Stimulated activated CD4-positive, alpha-beta T cell treated with anti-CD3 and anti-CD28 coated beads, Interleukin-1b, Interleukin-23, amount 100 ng/mL, for 4 hours (primary cell): ENCODE measurements around the gene TEKT5.
"Not testable (repeated sequence)": the region's sequence is repeated elsewhere in the genome, so short reads cannot be mapped to it uniquely, and the experiment has no call there.

Experiments used
- DNase-seq, 2 donors: peaks; one replicate each; pipeline ENCODE4 v3.0.0-alpha.2; 2020; ENCODE audit warnings: low read depth in 2 of 2

Gene TEKT5

DNA sequence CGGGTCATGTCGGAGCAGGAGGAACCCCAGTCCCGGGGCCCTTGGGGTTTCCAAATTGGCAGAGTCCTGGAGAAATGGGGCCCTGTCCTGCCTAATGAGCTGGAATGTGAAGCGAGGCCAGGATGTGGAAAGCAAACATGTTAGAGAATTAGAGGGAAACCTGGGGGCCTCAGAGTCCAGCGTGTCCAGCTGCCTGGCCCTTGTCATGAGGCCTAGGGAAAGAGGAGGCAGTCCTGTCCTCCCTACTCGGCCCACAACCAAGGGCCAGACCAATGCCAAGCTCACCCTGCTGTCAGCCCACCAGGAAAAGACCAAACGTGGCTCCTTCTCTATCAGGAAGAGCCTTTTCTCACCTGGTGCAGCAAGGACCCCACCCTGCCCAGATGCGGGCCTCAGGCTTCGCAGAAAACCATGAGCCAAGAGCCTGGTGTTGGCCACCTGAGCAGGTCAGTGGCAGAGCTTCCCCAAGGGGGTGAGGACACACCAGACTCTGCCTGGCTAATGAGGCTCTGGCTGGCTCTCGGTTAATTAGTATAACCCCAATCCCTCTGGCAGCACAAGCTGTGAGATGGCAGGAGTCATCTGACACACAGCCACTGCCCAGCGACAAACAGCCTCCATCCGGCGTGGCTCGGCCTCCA lies 10.1 kb downstream of the TEKT5 start:
- no peak for DNase-seq

DNA sequence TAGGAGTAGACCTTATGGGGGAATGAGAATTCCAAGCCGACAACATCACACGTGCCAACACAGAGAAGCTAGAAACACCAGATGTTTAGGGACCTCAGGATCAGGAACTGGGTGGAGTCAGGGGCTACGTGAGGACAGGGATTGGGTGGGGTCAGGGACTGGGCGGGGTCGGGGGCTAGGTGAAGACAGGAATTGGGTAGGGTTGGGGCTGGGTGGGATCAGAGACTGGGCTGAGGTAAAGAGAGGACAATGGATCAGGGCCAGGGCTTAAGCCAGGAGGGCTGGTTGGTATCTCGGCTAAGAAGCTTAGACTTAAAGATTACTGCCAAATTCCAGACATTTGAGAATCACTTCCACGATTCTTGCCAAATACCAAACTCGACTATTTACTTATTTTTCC lies 11.6 kb downstream of the TEKT5 start:
- DNase-seq, result no peak

GRCh38 chr16:10682604-10683003 lies 12.1 kb downstream of the TEKT5 start:
- DNase-seq, result no peak

DNA sequence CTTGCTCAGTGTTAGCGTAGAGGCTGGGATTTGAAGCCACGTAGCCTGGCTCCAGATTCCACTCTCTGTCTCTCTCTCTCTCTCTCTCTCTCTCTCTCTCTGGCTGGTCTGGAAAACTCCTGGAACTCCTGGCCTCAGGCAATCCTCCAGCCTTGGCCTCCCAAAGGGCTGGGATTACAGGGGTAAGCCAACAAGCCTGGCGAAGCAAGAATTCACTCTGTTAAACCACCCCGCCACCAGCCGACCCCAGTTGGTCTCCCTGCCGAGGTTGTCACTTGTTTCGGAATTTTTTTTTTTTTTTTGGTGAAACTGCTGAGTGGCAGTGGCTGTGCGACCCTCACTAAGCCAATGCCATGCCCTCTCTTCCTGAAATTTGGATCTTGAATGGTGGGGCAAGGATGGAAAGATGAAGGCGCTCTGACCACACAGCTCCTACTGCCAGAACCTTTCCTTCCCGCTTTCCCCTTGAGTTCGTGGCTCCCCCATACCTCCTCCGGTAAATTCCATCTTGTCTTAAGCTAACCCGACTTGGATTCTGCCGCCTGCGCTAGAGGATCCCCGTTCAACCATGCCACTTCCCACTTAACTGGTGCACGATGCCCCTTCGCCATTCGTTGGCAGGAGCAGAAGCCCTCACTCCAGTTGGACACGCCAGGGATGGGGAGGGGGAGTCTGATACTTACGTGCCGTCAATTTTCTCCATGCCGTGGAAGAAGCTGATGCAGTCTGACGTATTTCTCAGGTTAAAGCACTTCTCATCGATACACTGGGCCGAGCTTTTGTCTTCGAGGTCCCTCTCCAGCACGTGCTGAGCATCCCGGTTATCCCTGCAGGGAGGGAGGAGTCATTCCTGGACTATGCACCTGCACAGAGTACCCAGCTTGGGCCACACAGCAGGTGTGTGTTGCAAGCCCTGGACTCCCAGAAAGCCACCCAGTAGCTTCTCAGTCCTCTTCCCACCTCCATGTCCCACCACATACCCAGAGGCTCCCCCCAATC lies 13.1 kb downstream of the TEKT5 start:
- no peak for DNase-seq

DNA sequence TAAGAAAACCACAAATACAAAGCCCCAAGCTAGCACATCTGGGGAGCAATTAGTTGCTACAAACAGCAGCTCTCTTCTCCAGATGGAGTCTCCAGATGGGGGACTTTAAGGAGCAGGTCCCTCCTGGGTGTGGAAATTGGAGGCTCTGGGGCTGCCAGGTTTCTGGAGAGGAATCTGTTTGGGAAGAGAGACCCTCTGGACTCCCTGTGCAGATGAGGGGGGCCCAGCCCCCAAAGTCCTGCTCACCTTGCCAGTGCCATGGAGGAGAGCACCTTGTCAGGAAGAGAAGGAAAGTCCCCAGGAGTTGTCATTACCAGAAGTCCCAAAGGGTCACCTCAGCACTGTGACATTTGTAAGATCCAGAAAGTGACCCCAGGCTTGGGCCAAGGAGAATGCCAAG lies 14.8 kb downstream of the TEKT5 start:
- no peak for DNase-seq

DNA sequence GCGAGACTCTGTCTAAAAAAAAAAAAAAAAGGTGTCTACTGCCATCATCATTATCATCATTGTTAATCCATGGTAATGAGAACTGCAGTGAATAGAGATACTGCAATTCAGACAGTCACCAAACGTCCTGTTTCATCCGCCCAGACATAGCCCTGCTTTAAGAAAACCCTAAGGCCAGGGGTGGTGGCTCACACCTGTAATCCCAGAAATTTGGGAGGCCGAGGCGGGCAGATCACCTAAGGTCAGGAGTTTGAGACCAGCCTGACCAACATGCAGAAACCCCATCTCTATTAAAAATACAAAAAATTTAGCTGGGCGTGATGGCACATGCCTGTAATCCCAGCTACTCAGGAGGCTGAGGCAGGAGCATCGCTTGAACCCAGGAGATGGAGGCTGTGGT lies 15.3 kb downstream of the TEKT5 start:
- DNase-seq, result not testable (repeated sequence)

GRCh38 chr16:10678655-10679054 lies 16.1 kb downstream of the TEKT5 start:
- no peak for DNase-seq

DNA sequence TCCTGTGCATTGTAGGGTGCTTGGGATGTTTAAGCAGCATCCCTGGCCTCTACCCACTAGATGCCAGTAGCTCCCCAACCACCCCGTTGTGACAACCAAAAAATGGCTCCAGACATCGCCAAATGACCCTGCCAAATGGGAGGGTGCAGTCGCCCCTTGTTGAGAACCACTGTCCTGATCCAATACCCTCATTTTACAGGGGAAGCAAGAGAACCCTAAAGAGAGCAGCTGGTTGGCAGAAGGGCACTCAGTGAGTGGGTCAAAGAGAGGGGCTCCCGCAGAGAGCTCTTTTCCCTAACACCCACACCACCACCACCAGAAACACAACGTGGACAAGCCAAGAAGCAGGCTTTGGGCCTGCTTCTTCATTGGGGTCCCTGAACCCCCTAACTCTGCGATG lies 18.4 kb downstream of the TEKT5 start:
- no peak for DNase-seq

DNA sequence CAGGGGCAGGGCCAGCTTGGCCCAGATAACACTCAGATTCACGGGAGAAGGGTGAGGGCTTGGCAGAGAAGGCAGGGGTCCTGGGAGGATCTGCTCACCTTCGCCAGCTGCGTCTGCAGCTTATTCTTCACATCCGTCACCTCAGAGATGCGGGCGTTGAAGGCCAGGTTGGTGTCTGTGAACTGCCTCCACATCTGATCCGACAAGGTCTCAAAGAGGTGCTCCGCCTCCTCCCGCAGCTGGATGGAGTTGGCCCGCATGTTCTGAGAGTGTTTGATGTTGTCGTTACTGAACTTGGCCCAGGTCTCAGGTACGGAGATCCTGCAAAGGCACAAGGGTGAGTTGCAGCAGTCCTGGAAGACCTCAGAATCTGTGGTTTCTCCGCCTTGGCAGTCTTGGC lies 18.9 kb downstream of the TEKT5 start:
- DNase-seq, result no peak

- DNase-seq, result no peak
These were observed 19.5 kb downstream of the TEKT5 start for GRCh38 chr16:10675216-10675615.

DNA sequence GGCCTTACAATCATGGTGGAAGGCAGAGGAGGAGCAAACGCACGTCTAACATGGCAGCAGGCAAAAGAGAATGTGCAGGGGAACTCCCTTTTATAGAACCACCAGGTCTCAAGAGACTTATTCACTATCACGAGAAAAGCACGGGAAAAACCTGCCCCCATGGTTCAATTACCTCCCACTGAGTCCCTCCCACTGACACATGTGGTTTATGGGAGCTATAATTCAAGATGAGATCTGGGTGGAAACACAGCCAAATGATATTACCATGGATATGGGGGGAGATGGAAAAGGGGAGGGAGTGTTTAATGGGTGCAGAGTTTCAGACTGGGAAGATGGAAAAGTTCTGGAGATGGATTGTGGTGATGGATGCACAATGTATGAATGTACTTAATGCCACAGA lies 23.0 kb downstream of the TEKT5 start:
- DNase-seq, result no peak

GRCh38 chr16:10669791-10670190 lies 24.9 kb downstream of the TEKT5 start:
- no peak for DNase-seq

GRCh38 chr16:10668322-10669045 lies 26.2 kb downstream of the TEKT5 start:
- peak in 1 of 2 donors; percentile 4 for DNase-seq

DNA sequence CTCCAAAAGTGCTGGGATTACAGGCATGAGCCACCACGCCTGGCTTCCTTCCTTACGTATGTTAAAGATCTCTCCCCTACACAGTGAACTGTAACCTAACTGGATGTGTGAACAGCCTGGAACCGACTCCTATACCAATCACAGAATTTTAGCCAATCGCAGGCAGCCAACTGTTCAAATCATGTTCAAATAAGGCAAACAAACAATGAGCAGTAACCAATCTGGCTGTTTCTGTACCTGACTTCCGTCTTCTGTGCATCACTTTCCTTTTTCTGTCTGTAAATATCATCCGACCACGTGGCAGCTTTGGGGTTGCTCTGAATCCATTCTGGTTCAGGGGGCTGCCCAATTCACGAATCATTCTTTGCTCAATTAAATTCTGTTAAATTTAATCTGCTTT lies 27.5 kb downstream of the TEKT5 start:
- DNase-seq, result no peak

GRCh38 chr16:10666291-10666690 lies 28.4 kb downstream of the TEKT5 start:
- no peak for DNase-seq

DNA sequence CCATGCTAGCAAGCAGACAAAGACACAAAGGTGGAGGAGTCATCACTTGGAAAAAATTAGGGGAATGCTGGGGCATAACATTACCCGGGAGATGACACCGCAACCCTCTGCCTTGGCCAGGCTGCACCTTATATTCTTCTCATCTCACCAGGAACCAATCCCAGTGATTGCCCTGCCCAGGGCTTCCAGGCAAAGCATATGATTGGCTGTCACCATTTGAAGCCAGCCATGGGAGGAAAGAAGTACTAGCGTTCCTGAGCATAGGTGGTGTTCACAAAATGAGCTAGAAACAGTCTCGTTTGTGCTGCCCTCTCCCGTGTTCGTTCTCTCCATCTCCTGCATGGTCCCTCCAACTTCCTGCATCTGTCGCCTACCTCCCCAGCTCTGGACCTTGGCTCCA lies 29.6 kb downstream of the TEKT5 start:
- DNase-seq, result no peak

DNA sequence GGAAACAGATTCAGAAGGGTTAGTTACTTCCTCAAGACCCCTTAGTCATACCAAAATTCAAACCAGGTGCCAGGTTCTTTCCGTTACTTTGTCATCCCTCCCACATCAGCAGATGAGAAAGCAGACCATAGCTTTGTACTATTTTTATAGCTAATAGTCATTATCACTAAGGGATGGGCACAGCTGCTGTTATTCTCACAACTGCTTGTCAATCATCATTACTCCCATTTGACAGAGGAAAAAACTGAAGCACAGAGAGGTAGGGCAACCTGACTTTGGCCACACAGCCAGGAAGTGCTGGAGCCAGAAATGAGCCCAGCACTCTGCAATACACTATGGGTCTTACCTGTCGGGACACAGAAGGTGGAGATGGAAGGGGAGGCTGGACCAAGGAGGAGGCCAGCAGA lies 30.0 kb downstream of the TEKT5 start:
- no peak for DNase-seq

DNA sequence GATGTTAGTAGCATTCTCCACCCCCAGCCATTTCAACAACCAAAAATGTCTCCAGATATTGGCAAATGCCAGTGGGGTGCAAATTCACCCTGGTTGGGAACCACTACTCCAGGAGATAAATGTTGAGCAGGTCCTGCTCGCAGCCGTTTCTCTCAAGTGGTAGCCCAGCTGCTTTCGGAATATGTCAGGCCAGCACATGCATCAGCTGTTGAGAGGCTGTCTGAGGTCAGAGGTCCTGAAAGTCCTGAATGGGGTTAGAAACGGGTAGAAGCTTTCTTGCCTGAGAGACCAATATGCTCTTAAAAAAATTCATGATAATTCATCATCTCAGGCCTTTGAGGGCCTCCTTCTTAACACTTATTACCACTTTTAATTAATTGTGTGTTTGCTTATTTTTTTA lies 31.0 kb downstream of the TEKT5 start:
- DNase-seq, result no peak

DNA sequence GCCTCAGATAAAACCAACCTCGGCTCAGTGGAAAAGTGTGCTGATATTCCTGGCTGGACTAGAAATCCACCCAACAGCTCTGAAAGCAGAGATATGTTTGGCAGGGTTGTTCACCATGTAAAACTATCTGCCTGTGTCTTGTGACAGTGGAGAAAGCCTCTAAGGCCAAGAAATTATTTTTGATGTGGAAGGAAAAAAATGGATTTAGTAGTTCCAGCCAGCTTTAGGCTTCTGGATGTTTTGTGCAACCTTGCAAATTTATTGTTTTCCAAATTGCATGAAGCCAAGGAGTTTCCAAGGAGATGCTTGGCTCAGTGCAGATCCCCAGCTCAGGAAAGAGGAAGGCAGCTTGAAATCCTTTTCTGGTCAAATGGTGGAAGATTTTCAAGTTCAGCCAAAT lies 31.6 kb downstream of the TEKT5 start:
- DNase-seq, result no peak

DNA sequence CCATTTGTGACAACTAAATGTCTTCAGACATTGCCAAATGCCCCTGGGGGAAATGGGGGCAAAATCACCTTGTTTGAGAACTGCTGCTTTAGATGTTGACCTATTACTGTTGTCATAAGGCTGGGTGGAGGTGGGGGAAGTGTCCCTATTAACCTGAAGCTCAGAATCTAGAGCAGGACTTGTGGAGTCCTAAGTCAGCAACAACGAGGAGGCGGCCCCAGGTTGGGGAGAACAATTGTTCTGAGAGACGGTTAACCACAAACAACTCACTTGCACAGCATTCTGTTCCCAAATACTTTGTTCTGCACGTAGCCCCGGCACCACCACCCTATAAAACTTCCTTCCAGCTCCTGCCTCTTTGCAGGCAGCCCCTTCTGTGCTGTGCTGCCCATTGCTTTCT lies 32.5 kb downstream of the TEKT5 start:
- DNase-seq, result no peak

DNA sequence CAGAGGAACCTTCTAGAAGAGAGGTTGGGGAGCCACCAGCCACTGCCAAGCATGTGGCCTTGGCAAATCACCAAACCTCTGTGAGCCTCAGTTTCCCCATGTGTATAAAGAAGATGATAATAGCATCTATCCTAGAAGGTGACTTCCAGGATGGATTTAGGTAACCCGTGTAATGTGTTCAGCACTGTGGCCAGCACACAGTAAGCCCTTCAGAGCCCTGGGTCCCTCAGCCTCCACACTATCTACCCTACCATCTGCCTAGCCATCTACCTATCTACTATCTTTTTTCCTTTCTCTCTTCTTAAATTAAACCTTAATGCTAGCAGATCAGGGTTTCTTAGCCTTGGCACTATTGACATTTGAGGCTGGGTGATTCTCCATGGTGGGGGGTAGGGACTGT lies 33.0 kb downstream of the TEKT5 start:
- no peak for DNase-seq

- DNase-seq, result no peak
These were observed 33.6 kb downstream of the TEKT5 start for GRCh38 chr16:10660950-10661635.
